ENCODE measurements around the gene UBL4B. TPM values are rescaled to one million over a fixed set of nuclear protein-coding genes. Genes with fewer than 3 reads are reported as not detected.

Gene UBL4B
- polyA plus RNA-seq, 1 experiment, result 34.8 TPM

DNA sequence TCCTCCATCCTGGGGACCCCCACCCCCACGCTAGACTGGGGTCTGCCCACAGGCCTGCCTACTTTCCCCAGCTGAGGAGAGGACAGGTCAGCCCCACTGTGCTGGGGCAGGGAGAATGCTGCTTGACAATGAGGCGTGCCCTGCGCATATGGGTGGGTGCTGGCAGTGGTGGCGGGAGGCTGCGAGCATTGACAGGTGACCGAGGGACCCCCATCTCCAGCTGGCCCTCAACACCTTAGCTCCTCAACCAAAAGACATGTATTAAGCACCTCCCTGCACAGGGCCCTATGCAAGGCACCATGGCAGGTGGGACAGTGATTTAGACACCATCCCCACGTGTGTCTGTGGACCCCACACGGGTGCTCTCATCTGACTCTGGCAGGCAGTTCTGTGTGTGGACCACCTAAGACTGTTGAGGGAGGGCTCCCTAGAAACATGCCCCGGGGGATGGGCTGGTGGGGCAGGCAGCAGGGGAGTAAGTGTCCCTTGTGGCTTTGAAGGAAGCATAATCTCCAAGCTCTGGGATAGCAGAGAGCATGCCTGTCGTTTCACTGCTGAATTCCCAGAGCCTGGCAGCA, 23.4 kb upstream of the UBL4B start:
- POLR2A ChIA-PET, result interaction anchor here (0.9 kb wide), 1 partner anchor 17 kb away, joined by 7 read pairs; no protein-coding TSS in a partner anchor
- TF ChIP-seq, protein P1, sequence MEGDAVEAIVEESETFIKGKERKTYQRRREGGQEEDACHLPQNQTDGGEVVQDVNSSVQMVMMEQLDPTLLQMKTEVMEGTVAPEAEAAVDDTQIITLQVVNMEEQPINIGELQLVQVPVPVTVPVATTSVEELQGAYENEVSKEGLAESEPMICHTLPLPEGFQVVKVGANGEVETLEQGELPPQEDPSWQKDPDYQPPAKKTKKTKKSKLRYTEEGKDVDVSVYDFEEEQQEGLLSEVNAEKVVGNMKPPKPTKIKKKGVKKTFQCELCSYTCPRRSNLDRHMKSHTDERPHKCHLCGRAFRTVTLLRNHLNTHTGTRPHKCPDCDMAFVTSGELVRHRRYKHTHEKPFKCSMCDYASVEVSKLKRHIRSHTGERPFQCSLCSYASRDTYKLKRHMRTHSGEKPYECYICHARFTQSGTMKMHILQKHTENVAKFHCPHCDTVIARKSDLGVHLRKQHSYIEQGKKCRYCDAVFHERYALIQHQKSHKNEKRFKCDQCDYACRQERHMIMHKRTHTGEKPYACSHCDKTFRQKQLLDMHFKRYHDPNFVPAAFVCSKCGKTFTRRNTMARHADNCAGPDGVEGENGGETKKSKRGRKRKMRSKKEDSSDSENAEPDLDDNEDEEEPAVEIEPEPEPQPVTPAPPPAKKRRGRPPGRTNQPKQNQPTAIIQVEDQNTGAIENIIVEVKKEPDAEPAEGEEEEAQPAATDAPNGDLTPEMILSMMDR (IDR thresholded peaks at IDR 0.05; ENCODE audit: insufficient read depth, low read depth, low read length), result no peak
- CTCF ChIA-PET, result interaction anchor here (0.9 to 16.1 kb wide), 25 partner anchors 12 to 253 kb away, joined by 3 to 246 read pairs (median 5); partner anchors contain the start of genes ALX3, STRIP1 and UBL4B
- Histone ChIP-seq H3K36me3 (ENCODE audit: control insufficient read depth, insufficient read depth, low read length) (no peaks in the 10 kb centered on the region; the same call in 1 of the 2 replicates), H3K27me3 (ENCODE audit: control insufficient read depth, insufficient read depth, low read length) (no peaks in the 10 kb centered on the region; the same call in 1 of the 2 replicates), H3K4me3 (ENCODE audit: low read depth, low read length) (no peak overlapping the region)
- DNase-seq (ENCODE audit: low read depth), result no peak

DNA sequence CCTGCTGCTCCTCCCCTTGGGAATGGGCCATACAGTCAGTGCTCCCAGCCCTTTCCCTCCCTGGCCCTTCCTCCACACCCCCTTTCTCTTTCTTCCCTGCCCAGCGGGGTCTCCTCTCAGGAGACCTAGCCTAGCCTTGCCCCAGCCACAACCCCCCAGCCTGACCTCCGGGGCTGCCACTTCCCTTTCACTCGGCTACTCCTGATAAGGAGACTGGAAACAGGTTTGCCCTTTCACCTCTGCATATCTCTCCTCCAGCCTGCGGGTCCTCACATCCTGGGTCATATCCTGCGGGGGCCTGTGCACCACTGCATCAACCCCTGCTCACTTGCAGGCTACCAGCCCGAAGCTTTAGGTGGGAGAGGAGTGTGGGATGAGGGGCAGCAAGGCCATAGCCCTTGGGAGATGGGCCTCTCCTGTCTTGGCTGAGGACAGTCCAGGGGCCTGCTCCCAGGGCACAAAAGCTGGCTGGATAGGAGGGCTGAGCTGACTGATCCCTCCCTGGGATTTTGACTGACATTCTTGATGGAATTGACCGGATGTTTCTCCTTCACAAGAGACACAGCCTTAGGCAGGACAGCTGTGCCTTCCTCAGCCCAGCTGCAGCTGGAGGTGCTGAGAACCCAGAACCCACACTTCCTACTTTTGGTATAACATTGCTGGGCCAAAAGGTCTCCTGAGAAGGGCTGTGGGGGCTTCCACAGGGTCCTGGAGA, 22.5 kb upstream of the UBL4B start:
- Histone ChIP-seq H3K4me3 (ENCODE audit: low read depth, low read length) (no peak overlapping the region), H3K36me3 (ENCODE audit: control insufficient read depth, insufficient read depth, low read length) (no peaks in the 10 kb centered on the region; the same call in 1 of the 2 replicates), H3K27me3 (ENCODE audit: control insufficient read depth, insufficient read depth, low read length) (no peaks in the 10 kb centered on the region; the same call in 1 of the 2 replicates)
- ChIA-PET POLR2A (no interaction called here), CTCF (interaction anchor here (1.2 to 16.1 kb wide), 6 partner anchors 12 to 60 kb away, joined by 3 to 246 read pairs (median 23); no protein-coding TSS in a partner anchor)
- TF ChIP-seq, protein P1 (IDR thresholded peaks at IDR 0.05; ENCODE audit: insufficient read depth, low read depth, low read length), result no peak
- no peak for DNase-seq (ENCODE audit: low read depth)

DNA sequence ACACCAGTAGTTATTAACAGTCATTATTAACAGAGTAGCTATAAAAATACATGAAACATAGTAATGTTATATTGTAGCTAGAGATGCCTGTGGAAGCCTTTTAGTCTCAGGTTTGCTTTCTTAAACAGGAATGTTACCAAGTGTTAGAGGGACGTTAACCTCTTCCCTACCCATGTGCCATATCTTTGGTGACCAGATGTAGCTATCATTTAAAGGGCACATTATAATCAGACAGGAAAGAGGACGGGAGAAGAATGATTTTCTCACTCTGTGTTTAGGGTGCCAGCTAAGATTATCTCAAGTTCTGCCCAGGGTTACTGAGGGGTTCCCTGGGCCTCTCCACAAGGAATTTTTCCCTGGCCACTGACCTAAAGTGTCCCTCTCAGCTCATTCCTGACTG, 20.9 kb upstream of the UBL4B start:
- no peaks in the 10 kb centered on the region; the same call in none of the 2 replicates for H3K27me3 ChIP-seq (ENCODE audit: control insufficient read depth, insufficient read depth, low read length)
- ChIA-PET CTCF (interaction anchor here (0.6 to 16.1 kb wide), 15 partner anchors 9 to 440 kb away, joined by 3 to 246 read pairs (median 5); partner anchors contain the start of gene UBL4B), POLR2A (no interaction called here)
- H3K36me3 ChIP-seq (ENCODE audit: control insufficient read depth, insufficient read depth, low read length), result no peaks in the 10 kb centered on the region; the same call in 1 of the 2 replicates
- no peak overlapping the region for H3K4me3 ChIP-seq (ENCODE audit: low read depth, low read length)
- DNase-seq (ENCODE audit: low read depth), result no peak
- TF ChIP-seq, protein P1 (IDR thresholded peaks at IDR 0.05; ENCODE audit: insufficient read depth, low read depth, low read length), result no peak

DNA sequence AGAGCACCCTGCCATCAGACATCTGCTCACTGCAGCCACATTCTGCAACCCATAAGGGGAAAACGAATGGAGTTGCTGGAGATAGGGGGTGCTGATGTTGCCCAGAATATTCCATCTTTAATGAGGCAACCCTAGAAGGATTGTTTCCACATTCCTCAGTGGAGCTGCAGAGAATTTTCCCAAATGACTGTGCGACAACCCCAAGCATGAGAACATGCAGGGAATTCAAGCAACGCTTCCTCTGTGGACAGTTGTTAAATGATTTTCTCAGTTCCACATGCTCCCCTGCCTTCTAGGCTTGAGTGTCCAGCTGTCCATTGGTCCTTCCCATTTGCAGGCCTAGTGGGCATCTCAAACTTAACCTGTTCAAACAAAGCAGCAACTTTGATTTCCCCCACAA, 20.5 kb upstream of the UBL4B start:
- POLR2A ChIA-PET, result no interaction called here
- CTCF ChIA-PET, result interaction anchor here (0.5 to 16.1 kb wide), 14 partner anchors 9 to 440 kb away, joined by 3 to 246 read pairs (median 5); partner anchors contain the start of gene UBL4B
- DNase-seq (ENCODE audit: low read depth), result no peak
- H3K27me3 ChIP-seq (ENCODE audit: control insufficient read depth, insufficient read depth, low read length), result no peaks in the 10 kb centered on the region; the same call in none of the 2 replicates
- TF ChIP-seq, protein P1 (IDR thresholded peaks at IDR 0.05; ENCODE audit: insufficient read depth, low read depth, low read length), result no peak
- no peaks in the 10 kb centered on the region; the same call in 1 of the 2 replicates for H3K36me3 ChIP-seq (ENCODE audit: control insufficient read depth, insufficient read depth, low read length)
- H3K4me3 ChIP-seq (ENCODE audit: low read depth, low read length), result no peak overlapping the region

DNA sequence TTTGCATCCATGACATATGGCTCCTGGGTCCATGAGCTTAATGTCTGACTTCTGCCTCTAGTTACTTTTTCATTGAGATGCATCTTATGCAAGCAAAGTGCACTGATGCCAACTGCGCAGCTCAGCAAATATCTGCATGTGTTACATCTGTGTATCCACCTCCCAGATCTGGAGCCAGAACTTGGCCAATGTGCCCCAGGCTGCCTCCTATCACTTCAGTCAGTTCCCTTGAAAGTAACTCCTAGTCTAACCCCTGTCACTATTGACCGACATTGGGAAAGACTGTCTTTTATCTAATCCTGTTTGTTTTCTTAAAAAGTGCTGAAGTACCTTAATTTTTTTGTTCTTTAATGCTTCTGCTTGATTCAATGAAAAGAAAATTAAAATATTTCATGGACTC, 19.3 kb upstream of the UBL4B start:
- POLR2A ChIA-PET, result no interaction called here
- TF ChIP-seq, protein P1 (IDR thresholded peaks at IDR 0.05; ENCODE audit: insufficient read depth, low read depth, low read length), result no peak
- no peak for DNase-seq (ENCODE audit: low read depth)
- Histone ChIP-seq H3K4me3 (ENCODE audit: low read depth, low read length) (no peak overlapping the region), H3K27me3 (ENCODE audit: control insufficient read depth, insufficient read depth, low read length) (no peaks in the 10 kb centered on the region; the same call in none of the 2 replicates), H3K36me3 (ENCODE audit: control insufficient read depth, insufficient read depth, low read length) (no peaks in the 10 kb centered on the region; the same call in 1 of the 2 replicates)
- CTCF ChIA-PET, result interaction anchor here (2.7 to 16.1 kb wide), 4 partner anchors 10 to 39 kb away, joined by 17 to 246 read pairs (median 64); no protein-coding TSS in a partner anchor
